Fibroblast of the aortic adventitia (primary cell): Measurements from ENCODE around the gene SDF4. TPM values are rescaled to one million over a fixed set of nuclear protein-coding genes. Genes with fewer than 3 reads are reported as not detected.

Source experiments
- DNase-seq: peaks from one replicate; pipeline ENCODE4 v3.0.0-alpha.2; 2010; ENCODE audit warnings: low read depth
- H3K4me3 ChIP-seq: 2 replicates; pipeline ENCODE4 v1.5.1; 2011; ENCODE audit warnings: low read depth, mild to moderate bottlenecking, control low read depth, low read length, moderate library complexity
- total RNA-seq: library from RNA; depleted of rRNA; stranded (reverse); fragments of >200 nt; gene quantifications from 2 replicates; pipeline ENCODE4 v1.2.3, GENCODE V29; 2012; ENCODE audit warnings: low replicate concordance
- TF ChIP-seq, protein P1 (sequence below): IDR thresholded peaks from 2 replicates; pipeline ENCODE4 v1.5.1; 2011; ENCODE audit warnings: mild to moderate bottlenecking, low read length, control low read depth, inconsistent platforms; ENCODE audit not compliant: insufficient read depth

SDF4 gene
- total RNA-seq, 1 donor = 91.6 TPM

DNA sequence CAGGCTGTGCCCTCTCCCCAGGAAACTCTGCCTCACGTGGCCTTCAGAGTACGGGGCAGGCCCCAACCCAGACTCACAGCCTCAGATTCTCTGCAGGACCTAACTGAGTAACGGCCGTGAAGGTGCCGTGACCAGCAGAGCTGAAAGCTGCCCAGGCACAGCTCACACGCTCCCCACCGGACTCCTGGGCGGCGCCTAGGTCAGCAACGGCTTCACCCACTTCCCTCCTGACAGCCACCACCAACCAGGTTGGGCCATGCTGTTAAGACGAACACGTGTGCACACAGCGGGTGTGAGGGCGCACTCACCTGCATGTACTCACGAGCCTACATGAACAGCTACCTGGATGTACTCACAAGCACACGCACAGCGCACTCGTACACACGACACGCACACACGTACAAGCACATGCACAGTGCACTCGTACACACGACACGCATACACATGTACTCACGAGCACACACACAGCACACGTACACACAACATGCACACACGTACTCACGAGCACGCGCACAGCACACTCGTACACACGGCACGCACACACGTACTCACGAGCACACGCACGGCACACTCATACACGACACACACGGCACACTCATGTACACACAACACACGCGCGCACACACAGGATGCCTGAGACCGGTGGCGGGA lies 9.1 kb downstream of the SDF4 start:
- H3K4me3 ChIP-seq = no peak overlapping the region
- no peak for DNase-seq
- TF ChIP-seq, protein P1, sequence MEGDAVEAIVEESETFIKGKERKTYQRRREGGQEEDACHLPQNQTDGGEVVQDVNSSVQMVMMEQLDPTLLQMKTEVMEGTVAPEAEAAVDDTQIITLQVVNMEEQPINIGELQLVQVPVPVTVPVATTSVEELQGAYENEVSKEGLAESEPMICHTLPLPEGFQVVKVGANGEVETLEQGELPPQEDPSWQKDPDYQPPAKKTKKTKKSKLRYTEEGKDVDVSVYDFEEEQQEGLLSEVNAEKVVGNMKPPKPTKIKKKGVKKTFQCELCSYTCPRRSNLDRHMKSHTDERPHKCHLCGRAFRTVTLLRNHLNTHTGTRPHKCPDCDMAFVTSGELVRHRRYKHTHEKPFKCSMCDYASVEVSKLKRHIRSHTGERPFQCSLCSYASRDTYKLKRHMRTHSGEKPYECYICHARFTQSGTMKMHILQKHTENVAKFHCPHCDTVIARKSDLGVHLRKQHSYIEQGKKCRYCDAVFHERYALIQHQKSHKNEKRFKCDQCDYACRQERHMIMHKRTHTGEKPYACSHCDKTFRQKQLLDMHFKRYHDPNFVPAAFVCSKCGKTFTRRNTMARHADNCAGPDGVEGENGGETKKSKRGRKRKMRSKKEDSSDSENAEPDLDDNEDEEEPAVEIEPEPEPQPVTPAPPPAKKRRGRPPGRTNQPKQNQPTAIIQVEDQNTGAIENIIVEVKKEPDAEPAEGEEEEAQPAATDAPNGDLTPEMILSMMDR = no peak

DNA sequence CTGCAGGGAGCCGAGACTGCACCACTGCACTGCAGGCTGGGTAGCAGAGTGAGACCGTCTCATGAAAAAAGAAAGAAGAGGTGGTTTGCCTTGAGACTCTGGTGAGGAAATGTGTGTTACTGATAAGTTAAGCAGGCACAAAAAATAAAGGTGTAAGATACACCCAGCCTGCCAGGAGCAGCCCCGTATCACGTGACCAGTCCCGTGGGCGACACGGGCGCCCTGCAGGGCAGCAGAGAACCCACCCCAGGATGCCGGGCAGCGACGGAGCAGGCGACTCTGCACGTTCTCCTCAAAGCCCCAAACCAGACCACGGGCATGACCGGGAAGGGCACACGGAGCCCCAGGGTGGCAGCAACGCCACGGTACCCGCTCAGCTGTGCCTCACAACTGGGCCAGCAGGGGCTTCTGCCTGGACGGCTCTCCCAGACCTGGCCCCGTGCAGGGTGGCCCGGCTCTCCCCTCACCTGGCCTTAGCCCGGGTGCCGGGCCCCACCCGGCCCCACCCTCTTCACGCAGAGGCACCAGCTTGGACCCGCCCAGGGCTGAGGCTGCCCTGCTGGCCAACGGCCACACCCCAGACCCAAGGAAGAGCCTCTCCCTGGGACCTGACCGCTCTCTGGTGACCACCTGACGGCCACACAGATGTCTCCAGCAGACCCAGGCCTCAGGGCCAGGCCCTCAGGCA lies 9.8 kb downstream of the SDF4 start:
- TF ChIP-seq, protein P1 = no peak
- no peak overlapping the region for H3K4me3 ChIP-seq
- DNase-seq = no peak

GRCh38 chr1:1220197-1220596 lies 11.6 kb downstream of the SDF4 start:
- TF ChIP-seq, protein P1 = no peak
- no peak for DNase-seq
- no peak overlapping the region for H3K4me3 ChIP-seq

- no peak overlapping the region for H3K4me3 ChIP-seq
- TF ChIP-seq, protein P1 = no peak
- DNase-seq = no peak
Observed at GRCh38 chr1:1219341-1219740, 12.5 kb downstream of the SDF4 start.

GRCh38 chr1:1218524-1219200 lies 13.1 kb downstream of the SDF4 start:
- no peak for DNase-seq
- H3K4me3 ChIP-seq = no peak overlapping the region
- TF ChIP-seq, protein P1 = no peak

GRCh38 chr1:1217621-1218523 lies 13.9 kb downstream of the SDF4 start:
- no peak overlapping the region for H3K4me3 ChIP-seq
- DNase-seq = no peak
- TF ChIP-seq, protein P1 = no peak
